HepG2 (cell line): ENCODE results near the gene ENTPD6. TPM values are rescaled to one million over a fixed set of nuclear protein-coding genes. Genes with fewer than 3 reads are reported as not detected.

Experiments
- AGO2 ChIP-seq: fragments of 200-400 bp; formaldehyde crosslinking; optimal IDR thresholded peaks from 2 replicates; pipeline ENCODE3; 2017; ENCODE audit warnings: mild to moderate bottlenecking, low read depth, low read length, moderate library complexity
- GPBP1L1 ChIP-seq: sonication (generic); formaldehyde crosslinking; IDR thresholded peaks from 2 replicates; pipeline ENCODE4 v1.5.0; 2020; ENCODE audit warnings: mild to moderate bottlenecking, missing genetic modification reagents
- POLR2G ChIP-seq: fragments of 200-400 bp; formaldehyde crosslinking; IDR thresholded peaks from 2 replicates; pipeline ENCODE4 v1.6.1; 2018; ENCODE audit warnings: mild to moderate bottlenecking, low read depth, low read length, moderate library complexity
- SAP130 ChIP-seq: IDR thresholded peaks from 2 replicates; pipeline ENCODE4 v1.6.1; 2016; ENCODE audit warnings: low read depth
- ZBTB33 ChIP-seq: sonication (generic); formaldehyde crosslinking; IDR thresholded peaks from 2 replicates; pipeline ENCODE4 v1.4.0; 2020; ENCODE audit warnings: missing genetic modification reagents
- ZNF20 ChIP-seq: sonication (generic); formaldehyde crosslinking; IDR thresholded peaks from 2 replicates; pipeline ENCODE4 v1.4.0; 2020; ENCODE audit warnings: mild to moderate bottlenecking, moderate library complexity, missing genetic modification reagents
- ZNF234 ChIP-seq: sonication (generic); formaldehyde crosslinking; conservative IDR thresholded peaks from 2 replicates; pipeline ENCODE4 v1.5.1; 2020; ENCODE audit warnings: mild to moderate bottlenecking, missing genetic modification reagents
- ZNF281 ChIP-seq: sonication (generic); formaldehyde crosslinking; IDR thresholded peaks from 2 replicates; pipeline ENCODE4 v1.4.0; 2020; ENCODE audit warnings: missing genetic modification reagents, borderline replicate concordance
- ZNF3 ChIP-seq: IDR thresholded peaks from 2 replicates; pipeline ENCODE4 v1.7.0; 2017; ENCODE audit warnings: inconsistent platforms
- ZNF333 ChIP-seq: sonication (generic); formaldehyde crosslinking; IDR thresholded peaks from 2 replicates; pipeline ENCODE4 v1.4.0; 2020; ENCODE audit warnings: mild to moderate bottlenecking, missing genetic modification reagents, borderline replicate concordance
- ZNF414 ChIP-seq: sonication (generic); formaldehyde crosslinking; IDR thresholded peaks from 2 replicates; pipeline ENCODE4 v1.5.0; 2020; ENCODE audit warnings: missing genetic modification reagents
- ZNF513 ChIP-seq: sonication (generic); formaldehyde crosslinking; conservative IDR thresholded peaks from 2 replicates; pipeline ENCODE4 v1.5.0; 2020; ENCODE audit warnings: missing genetic modification reagents
- ZNF563 ChIP-seq: sonication (generic); formaldehyde crosslinking; IDR thresholded peaks from 2 replicates; pipeline ENCODE4 v1.8.0; 2022; ENCODE audit warnings: mild to moderate bottlenecking, moderate library complexity, missing genetic modification reagents
- ZNF775 ChIP-seq: sonication (generic); formaldehyde crosslinking; IDR thresholded peaks from 2 replicates; pipeline ENCODE4 v1.4.0; 2020; ENCODE audit warnings: missing genetic modification reagents, mild to moderate bottlenecking, moderate library complexity, borderline replicate concordance
- ZNF776 ChIP-seq: sonication (generic); formaldehyde crosslinking; IDR thresholded peaks from 2 replicates; pipeline ENCODE4 v1.4.0; 2020; ENCODE audit warnings: mild to moderate bottlenecking, missing genetic modification reagents
- polyA plus RNA-seq, 8 experiments: library from polyadenylated mRNA; depleted of rRNA in 3 of 8; stranded (reverse) in 7 of 8; unstranded in 1 of 8; fragments of >200 nt; fragmentation: Illumina TruSeq in 4 of 8; extraction: Trizol in 4 of 8; gene quantifications; 2 replicates each; pipeline versions ENCODE4 v1.2.1 to v1.2.3, GENCODE V29; 2011 to 2016; ENCODE audit warnings: low read depth in 4 of 8, missing spikeins in 1 of 8, mixed read lengths in 1 of 8; ENCODE audit not compliant: insufficient read depth in 1 of 8
- total RNA-seq, 5 experiments: library from RNA; depleted of rRNA; stranded (reverse); fragments of >200 nt; fragmentation: Illumina TruSeq; extraction: Trizol; gene quantifications; 2 replicates each; pipeline ENCODE4 v1.2.3, GENCODE V29; 2016; ENCODE audit warnings: low read depth in 1 of 5
- TF ChIP-seq, protein P1 (sequence below), 2 experiments: sonication (generic) in 1 of 2; formaldehyde crosslinking in 1 of 2; IDR thresholded peaks; 2 replicates each; pipeline versions ENCODE4 v1.4.0 to v1.6.1; 2018 to 2020; ENCODE audit warnings: missing genetic modification reagents in 2 of 2, borderline replicate concordance in 1 of 2, low read depth in 1 of 2, mild to moderate bottlenecking in 1 of 2, missing biosample characterization in 1 of 2
- TF ChIP-seq, protein P2 (sequence below): sonication (generic); formaldehyde crosslinking; IDR thresholded peaks from 2 replicates; pipeline ENCODE4 v1.4.0; 2020; ENCODE audit warnings: mild to moderate bottlenecking, missing genetic modification reagents

ENTPD6 gene
- total and polyA plus RNA-seq, 2 of the 13 experiments (the other 11 are each of a cell fraction or from before 2014, with no cell fraction given), result 164 to 172 TPM

- TF ChIP-seq, protein P1, sequence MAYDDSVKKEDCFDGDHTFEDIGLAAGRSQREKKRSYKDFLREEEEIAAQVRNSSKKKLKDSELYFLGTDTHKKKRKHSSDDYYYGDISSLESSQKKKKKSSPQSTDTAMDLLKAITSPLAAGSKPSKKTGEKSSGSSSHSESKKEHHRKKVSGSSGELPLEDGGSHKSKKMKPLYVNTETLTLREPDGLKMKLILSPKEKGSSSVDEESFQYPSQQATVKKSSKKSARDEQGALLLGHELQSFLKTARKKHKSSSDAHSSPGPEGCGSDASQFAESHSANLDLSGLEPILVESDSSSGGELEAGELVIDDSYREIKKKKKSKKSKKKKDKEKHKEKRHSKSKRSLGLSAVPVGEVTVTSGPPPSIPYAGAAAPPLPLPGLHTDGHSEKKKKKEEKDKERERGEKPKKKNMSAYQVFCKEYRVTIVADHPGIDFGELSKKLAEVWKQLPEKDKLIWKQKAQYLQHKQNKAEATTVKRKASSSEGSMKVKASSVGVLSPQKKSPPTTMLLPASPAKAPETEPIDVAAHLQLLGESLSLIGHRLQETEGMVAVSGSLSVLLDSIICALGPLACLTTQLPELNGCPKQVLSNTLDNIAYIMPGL (CRISPR knock-in tag; IDR thresholded peaks at IDR 0.05; ENCODE audit: borderline replicate concordance in 1 of 2, low read depth in 1 of 2), result no peak
- TF ChIP-seq ZNF281, result no peak
- no peak for TF ChIP-seq ZNF513 (CRISPR knock-in tag)
- no peak for TF ChIP-seq ZNF333 (CRISPR knock-in tag)
- peak; percentile 81 for TF ChIP-seq AGO2
- TF ChIP-seq SAP130 (CRISPR knock-in tag), result no peak
- TF ChIP-seq ZNF3 (CRISPR knock-in tag), result no peak
- TF ChIP-seq POLR2G, result no peak
- no peak for TF ChIP-seq ZNF563
- TF ChIP-seq, protein P2, sequence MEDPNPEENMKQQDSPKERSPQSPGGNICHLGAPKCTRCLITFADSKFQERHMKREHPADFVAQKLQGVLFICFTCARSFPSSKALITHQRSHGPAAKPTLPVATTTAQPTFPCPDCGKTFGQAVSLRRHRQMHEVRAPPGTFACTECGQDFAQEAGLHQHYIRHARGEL (CRISPR knock-in tag), result 0 out of 2 replicates have a peak, but pooled peaks have one; percentile 11
- TF ChIP-seq ZNF775 (CRISPR knock-in tag), result no peak
- TF ChIP-seq ZNF20 (CRISPR knock-in tag), result no peak
- 0 out of 2 replicates have a peak, but pooled peaks have one; percentile 2 for TF ChIP-seq ZNF776 (CRISPR knock-in tag)
- no peak for TF ChIP-seq ZNF414 (CRISPR knock-in tag)
- TF ChIP-seq ZBTB33 (CRISPR knock-in tag), result peak; percentile 60; the same call in 1 of the 2 replicates
- 0 out of 2 replicates have a peak, but pooled peaks have one; percentile 54 for TF ChIP-seq ZNF234 (CRISPR knock-in tag)
- TF ChIP-seq GPBP1L1 (CRISPR knock-in tag), result no peak
These were observed 24.7 kb downstream of the ENTPD6 start (continued) for GRCh38 chr20:25220021-25220730.
